DLD1 (cell line): Measurements from ENCODE around the gene GPLD1.
"Not testable (repeated sequence)": the region's sequence is repeated elsewhere in the genome, so short reads cannot be mapped to it uniquely, and the experiment has no call there.

Experiments used
- in situ Hi-C: cut with HindIII; loops from 2 replicates; pipeline ENCODE4 v1.10.0; 2017; ENCODE audit warnings: low sequenced_read_pairs

The GPLD1 gene, protein sequence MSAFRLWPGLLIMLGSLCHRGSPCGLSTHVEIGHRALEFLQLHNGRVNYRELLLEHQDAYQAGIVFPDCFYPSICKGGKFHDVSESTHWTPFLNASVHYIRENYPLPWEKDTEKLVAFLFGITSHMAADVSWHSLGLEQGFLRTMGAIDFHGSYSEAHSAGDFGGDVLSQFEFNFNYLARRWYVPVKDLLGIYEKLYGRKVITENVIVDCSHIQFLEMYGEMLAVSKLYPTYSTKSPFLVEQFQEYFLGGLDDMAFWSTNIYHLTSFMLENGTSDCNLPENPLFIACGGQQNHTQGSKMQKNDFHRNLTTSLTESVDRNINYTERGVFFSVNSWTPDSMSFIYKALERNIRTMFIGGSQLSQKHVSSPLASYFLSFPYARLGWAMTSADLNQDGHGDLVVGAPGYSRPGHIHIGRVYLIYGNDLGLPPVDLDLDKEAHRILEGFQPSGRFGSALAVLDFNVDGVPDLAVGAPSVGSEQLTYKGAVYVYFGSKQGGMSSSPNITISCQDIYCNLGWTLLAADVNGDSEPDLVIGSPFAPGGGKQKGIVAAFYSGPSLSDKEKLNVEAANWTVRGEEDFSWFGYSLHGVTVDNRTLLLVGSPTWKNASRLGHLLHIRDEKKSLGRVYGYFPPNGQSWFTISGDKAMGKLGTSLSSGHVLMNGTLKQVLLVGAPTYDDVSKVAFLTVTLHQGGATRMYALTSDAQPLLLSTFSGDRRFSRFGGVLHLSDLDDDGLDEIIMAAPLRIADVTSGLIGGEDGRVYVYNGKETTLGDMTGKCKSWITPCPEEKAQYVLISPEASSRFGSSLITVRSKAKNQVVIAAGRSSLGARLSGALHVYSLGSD

DNA sequence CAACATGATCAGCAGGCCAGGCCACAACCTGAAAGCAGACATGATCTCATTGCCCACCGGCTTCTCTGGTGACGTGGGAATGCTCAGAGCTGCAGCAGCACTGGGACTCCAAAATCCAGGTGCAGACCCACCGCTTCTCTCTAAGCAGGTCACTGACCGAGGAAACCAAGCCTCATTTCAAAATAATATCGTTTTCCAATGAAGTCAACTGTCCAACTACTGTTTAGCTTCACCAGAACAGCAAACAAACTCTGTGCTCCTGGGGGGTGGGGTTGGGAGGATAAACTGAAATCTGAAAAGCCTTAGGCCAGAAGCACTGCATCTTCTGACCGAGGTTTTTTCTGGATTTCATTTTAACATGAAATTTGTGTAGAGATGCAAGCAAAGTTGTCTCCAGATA, at the start of gene GPLD1:
TSS of gene GPLD1 (minus strand) at position 109 of the 400 bp plus-strand sequence. CDS start at position 42, 67 bp downstream.
- in situ Hi-C loops: no loop called here

DNA sequence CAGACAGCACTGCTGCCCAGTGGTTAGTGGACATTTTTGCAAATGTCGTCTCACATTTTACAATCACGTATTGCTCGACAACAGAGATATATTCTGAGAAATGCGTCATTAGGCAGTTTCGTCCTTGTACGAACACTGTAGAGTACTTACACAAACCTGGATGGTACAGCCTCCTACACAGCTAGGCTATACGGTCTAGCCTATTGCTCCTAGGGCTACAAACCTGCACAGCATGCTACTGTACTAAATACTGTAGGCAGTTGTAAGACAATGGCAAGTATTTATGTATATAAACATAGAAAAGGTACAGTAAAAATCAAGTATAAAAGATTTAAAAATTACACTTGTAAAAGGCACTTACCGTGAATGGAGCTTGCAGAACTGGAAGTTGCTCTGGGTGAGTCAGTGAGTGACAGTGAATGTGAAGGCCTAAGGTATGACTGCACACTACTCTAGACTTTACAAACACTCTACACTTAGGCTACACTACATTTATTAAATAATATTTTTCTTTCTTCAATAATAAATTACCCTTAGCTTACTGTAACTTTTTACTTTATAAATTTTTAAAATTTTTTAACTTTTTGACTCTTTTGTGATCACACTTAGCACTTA, 48.5 kb upstream of the GPLD1 start:
- in situ Hi-C loops: loop anchor here (10.0 kb wide), 1 partner anchor 57 kb away; no protein-coding TSS in a partner anchor

DNA sequence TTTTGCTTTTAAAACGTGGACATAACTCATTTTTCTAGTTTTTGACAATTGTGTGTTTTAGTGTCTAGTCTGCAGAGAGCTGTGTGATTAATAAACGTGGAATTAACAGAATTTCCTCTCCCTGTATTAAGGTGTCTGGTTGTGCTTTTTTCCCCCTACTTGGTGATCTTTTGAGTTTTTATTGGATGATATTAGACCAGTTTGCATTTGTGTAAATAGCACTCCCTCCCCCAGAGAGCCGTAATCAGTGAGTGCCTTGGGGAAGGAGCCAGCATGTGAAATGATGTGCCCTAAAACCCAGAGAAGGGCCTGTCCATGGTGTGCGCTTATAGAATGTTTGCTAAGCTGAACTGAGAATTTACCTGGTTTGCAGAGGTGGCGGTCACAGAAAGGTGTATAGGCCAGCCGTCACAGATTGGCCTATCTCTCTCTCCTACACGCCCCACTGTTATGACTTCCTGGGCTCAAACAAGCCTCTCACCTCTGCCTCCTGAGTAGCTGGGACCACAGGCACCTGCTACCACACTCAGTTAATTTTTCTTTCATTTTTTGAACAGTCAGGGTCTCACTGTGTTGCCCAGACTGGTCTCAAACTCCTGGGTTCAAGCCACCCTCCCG, 47.8 kb upstream of the GPLD1 start:
- in situ Hi-C loops: loop anchor here (10.0 kb wide), 1 partner anchor 58 kb away; no protein-coding TSS in a partner anchor

DNA sequence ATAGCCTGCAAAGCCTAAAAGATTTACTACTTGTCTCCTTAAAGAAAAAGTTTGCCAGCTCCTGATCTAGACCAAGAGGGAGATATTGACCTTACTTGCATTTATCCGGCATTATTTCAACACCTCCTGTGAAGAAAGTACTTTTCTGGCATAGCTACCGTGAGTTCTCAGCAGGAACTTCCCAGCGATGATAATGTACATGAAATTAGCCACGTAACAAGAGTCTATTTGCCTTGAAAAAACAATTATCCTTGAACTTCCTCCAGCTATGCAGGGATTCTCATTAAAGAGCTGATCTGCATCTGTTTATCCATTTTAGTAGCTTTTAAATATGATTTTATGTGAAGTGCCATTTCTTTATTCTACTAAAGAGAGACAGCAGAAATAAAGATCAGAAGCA, 47.1 kb upstream of the GPLD1 start:
- in situ Hi-C loops: loop anchor here (10.0 kb wide), 1 partner anchor 58 kb away; no protein-coding TSS in a partner anchor

DNA sequence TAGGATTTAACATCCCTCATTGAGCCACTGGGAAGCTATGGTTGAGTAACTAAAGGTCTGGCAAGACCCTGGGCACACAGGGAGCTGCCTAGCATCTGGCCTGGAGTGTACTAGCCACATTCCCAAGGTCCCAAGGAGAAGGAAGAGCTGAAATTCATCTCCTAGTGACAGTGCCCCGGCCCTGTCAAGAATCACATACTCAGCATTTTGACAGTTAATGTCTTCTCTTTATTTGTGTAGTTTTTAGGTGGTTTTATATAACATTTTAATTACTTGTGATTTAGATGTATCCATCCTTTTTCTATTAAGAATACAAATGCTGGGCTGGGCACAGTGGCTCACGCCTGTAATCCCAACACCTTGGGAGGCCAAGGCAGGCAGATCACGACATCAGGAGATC, 45.8 kb upstream of the GPLD1 start:
- in situ Hi-C loops: loop anchor here (10.0 kb wide), 1 partner anchor 60 kb away; no protein-coding TSS in a partner anchor

DNA sequence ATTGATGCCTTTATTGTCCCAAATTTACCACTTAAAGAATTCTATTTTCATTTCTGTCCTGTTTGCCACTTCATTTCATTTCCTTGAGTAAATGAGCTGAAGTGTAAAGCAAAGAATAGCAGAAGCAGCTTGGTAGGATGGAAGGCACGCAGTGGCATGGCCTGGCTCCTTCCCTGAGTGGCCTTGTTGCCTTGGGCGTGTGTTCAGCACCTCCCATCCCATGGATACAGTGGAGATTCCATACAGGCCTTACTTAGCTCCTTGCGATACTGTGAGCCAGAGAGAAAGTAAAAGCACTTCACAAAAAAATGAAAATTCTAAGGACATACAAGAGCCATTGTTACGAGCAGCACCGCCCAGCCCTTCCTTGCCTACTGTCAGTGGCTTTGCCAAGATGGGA, 45.0 kb upstream of the GPLD1 start:
- in situ Hi-C loops: loop anchor here (10.0 kb wide), 1 partner anchor 60 kb away; no protein-coding TSS in a partner anchor

DNA sequence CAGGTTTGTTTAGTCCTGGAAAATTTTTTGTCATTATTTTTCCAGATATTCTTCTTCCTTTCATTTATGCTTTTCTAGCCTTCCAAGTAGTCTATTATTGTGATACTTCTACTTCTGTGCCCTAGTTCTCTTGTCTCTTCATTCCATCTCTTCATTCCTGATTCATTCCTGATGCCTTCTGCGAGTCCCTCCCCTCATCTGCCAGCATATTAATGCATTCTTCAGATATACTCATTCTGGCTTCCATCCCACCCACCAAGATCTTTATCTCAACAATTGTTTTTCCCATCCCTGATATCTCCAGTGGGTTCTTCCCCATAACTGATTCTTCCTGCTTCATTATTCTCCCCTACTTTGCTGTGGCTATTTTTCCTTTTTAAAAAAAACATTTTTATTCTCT, 40.6 kb upstream of the GPLD1 start:
- in situ Hi-C loops: loop anchor here (10.0 kb wide), 1 partner anchor 65 kb away; no protein-coding TSS in a partner anchor

DNA sequence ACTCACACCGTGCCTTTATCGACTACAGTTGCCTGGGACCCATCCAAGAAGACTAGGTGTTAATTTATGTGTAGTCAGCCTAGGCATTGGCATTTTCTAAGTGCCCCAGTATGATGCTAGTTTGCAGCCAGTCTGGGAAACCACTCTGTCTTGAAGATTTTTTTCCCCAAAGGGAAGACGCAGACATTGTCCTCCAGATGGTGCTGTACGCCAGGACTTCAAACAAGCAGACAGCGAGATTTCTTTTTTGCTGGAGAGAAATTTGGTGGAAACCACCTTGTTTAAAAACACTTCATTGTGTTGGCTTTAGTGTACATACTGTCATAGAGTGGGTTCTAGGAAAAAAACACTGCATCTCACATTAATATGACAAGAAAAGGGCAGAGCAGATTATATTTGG, 35.4 kb upstream of the GPLD1 start:
- in situ Hi-C loops: no loop called here

DNA sequence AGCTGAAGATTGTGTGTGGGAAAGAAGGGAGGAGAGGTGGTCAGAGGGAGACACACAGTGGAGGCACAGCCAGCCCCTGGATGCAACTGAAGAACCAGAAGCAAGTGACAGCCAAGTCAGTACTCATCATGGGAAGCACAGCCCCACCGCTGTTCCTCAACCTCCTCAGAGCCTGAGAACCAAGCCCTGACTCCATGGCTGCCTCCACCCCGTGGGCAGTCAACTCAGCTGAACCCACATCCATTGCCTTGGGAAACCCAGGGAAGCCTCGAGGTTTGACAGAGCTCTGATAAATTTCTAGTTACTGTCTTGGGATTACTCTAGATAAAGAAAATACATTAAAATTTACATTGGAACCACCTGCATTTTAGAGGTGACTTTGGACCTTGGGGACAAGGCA, 35.0 kb upstream of the GPLD1 start:
- in situ Hi-C loops: no loop called here

DNA sequence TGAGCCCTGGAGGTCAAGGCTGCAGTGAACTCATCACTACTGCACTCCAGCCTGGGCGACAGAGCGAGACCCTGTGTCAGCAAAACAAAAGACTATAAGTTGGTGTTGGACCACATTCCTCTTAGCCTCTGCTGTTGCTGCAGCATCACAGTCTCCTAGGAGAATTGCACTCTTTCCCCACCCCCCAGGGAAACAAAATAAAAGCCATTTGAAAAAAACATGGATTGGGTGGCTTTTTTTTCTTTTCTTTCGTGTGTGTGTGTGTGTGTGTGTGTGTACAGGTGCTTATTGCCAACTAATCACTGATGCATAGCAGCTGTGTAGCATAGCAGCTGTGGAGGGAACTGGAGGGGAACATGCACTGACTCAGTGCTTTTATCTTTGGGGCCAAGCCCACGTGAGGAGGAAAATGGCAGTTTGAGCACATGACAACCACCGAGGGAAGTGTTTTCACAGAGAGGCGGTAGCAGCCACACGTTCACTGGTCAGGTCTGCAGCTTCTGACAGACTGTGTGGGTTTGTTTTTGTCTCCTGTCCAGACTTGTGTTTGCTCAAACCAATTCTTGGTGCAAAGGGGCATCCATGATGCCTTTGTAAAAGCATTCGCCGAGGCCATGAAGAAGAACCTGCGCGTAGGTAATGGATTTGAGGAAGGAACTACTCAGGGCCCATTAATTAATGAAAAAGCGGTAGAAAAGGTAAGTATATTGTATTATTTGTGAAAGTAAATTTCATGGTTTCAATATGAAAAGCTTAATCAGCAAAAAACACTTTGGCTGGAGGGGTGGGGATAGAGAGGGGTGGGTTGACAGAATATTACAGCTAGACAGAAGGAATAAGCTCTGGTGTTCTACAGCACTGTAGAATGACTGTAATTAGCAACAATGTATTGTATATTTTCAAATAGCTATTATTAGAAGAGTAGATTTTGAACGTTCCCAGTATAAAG, 33.1 kb upstream of the GPLD1 start:
- in situ Hi-C loops: no loop called here

DNA sequence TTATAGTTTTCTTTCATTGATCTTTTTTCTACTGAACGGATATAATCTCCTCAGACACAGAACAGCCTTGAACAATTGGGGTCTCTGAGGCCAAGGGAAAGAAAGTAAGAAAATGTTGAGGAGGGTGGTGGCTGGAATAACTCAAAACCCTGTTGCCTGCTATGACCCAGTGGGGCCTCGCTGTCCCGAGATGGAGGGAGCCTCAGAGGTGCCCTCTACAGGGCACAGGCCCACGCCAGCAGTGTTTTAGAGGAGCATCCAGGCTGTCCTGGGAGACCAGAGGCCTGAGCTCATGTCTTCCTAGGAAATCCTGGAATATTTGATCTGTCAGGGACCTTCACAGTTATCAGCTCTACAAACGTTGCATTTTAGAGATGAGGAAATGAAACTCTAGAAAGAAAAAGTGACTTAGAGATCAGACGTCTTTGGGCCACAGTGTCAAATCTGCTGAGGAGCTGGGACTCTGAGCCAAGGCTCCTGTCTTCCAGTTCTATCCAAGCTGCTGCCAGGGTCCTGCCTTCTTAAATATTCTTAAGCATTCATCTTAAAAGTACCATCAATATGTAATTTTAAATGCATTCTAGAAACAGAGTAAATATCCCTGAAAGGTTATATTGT, 31.7 kb upstream of the GPLD1 start:
- in situ Hi-C loops: no loop called here

DNA sequence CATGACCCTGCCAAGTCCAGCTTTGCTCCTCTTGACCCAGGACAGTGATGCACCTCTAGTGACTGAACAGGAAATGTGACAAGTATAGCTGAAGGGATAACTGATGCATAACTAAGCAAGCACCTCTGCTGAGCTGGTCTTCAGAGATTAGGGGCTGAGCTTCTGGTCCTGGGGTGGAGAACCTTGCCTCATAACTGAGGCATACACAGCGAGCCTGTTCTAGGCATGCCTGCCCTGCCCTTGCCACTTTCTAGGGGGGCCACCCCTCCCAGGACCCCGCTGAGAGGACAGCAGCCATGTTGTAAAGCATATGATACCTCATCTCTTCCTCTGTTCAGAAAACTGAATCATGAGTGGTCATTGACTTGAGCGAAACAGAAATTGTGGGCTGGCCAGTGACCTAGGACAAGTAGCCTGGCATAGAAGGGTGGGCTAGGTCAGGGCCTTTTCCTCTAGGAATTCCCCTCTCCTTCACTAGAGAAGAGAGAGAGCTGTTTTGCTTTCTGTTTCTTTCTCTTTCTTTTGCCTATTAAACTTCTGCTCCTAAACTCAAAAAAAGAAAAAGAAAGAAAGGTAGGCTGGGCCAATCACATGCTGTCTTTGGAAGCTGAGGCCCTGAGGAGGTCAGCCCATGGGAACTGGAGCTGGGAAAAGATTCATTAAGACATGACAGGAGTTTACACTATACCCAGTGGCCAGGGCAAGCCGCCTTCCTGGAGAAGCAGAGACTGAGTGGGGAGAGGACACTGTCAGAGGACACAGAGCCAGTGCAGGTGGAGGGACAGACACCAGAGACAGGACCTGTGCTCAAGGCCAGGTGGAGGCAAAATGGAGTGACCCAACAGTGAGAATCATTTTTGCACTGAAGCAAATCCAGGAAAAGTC, 28.5 kb upstream of the GPLD1 start:
- in situ Hi-C loops: no loop called here

DNA sequence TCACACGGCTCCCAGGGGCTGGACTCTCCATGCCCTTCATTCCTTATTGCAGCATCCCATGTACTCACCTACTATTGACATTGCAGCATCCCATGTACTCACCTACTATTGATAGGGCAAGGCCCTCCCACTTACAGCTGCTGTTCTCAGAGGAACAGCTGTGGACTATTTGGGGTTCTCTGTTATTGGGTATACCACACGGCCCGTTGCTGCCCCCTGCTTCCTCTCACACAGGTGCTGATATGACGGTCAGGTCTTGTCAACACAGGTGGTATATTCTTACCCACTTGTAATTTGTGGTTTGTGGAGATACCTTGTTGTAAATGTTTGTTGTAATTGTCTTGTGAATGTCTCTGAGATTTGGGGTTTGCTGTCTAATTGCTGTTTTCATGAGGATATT, 24.2 kb upstream of the GPLD1 start:
- in situ Hi-C loops: no loop called here

DNA sequence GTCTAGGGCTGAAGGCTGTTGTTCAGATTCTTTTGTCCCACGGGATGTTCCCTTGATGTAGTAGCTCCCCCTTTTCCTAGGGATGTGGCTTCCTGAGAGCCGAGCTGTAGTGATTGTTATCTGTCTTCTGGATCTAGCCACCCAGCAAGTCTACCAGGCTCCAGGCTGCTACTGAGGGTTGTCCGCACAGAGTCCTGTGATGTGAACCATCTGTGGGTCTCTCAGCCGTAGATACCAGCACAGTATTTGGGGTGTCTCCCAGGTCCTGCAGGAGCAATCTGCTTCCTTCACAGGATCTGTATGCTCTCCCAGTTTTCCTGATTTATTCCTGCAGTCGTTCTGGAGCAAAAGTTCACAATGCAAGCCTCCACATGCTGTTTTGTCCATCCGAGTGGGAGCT, 22.6 kb upstream of the GPLD1 start:
- in situ Hi-C loops: not testable (repeated sequence)

DNA sequence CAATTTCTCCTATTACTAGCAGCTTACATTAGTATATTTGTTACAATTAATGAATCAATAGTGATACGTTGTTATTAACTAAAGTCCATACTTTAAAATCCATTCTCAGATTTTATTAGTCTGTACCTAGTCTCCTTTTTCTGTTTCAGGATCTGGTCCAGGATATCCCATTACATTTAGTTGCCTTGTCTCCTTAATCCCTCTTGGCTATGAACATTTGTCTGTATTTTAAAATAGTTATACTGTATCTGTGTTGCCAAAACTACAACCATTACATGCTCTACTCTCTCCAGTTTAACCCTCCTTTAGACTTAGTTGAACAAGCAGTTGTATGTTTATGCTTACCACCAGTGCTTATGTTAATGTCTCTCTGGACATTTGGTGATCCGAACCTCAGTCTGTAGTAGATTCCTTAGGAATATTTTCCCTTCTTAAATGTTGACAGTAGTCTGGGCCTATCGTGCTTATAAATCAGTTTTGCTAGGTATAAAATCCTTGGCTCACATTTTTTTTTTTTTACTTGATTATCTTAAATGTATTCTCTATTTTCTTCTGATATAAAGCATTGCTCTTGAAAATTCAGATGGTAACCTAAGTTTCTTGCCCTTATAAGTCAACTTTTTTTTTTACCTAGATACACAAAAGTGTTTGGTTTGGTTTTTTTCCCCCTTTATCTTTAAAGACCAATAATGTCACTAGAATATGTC, 17.6 kb upstream of the GPLD1 start:
- in situ Hi-C loops: no loop called here

DNA sequence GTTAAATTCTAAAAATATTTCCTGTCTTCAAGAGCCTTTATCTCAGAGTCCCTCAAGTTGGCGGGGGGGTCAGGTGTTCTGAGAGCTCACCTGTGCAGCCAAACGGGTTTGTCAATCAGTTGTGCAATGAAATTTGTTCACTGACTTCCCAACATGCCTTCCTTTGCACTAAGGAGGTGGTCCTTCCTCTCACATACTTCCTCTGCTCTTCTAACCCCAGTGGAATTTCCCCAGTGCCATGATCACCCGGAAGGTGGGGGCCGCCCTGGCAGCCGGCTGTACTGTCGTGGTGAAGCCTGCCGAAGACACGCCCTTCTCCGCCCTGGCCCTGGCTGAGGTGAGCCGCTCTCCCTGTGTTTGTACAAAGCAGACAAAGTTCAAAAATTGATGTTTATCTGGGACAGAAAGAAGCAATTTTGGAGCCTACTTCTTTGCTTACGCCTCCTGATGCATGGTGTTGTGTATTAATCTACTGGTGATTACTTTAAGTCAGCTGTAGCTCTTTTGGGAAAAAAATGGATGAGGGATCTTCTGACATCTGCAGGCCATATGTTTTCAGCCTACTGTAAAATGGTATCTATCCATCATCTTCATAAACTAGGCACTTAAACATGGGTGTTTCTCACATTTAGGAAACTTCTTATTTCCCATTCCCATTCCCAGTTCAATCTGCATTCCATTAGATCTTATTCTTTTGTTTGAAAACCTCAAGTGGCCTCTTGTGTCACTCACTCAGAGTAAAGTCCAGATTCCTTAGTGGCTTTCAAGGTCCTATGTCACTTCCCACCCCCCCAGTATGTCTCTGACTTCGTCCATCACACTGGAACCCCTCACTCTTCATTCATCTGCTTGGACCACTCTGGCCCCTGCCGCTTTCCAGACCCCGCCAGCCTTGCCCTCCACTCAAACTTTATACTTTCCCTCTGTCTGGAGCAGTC, 15.5 kb upstream of the GPLD1 start:
- in situ Hi-C loops: no loop called here

DNA sequence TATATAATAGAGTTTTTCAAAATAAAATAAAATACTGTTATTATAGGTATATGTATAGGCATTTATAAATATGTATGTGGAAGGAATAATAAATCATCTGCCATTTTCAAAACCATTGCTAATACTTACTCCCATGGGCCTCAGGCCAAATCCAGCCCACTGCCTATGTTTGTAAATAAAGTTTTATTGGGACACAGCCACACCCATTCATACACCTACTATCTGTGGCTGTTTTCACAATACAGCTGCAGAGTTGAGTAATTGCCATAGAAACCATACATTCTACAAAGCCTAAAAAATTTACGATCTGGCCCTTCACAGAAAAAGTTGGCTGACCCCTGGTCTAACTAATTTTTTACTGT, 14.9 kb upstream of the GPLD1 start:
- in situ Hi-C loops: no loop called here
